Testis (tissue), 3 donors: ENCODE results near the gene DPYD. TPM values are rescaled to one million over a fixed set of nuclear protein-coding genes. Genes with fewer than 3 reads are reported as not detected.

Experiments
- DNase-seq: peaks from one replicate; pipeline ENCODE4 v3.0.0-alpha.2; 2019
- H3K27ac ChIP-seq, 2 donors: fragments of 200-600 bp; sonication (generic); one replicate each; pipeline ENCODE4 v1.5.1; 2019
- H3K27me3 ChIP-seq: fragments of 200-600 bp; sonication (generic); one replicate; pipeline ENCODE4 v1.5.1; 2019
- H3K36me3 ChIP-seq: fragments of 200-600 bp; sonication (generic); one replicate; pipeline ENCODE4 v1.5.1; 2017; ENCODE audit warnings: low read depth; ENCODE audit errors: missing control alignments
- H3K4me1 ChIP-seq: fragments of 200-600 bp; sonication (generic); one replicate; pipeline ENCODE4 v1.5.1; 2019
- H3K4me3 ChIP-seq, 2 donors: fragments of 200-600 bp; sonication (generic); one replicate each; pipeline ENCODE4 v1.5.1; 2017 to 2019
- H3K9me3 ChIP-seq: fragments of 200-600 bp; sonication (generic); one replicate; pipeline ENCODE4 v1.5.1; 2017
- POLR2A ChIP-seq: fragments of 450-650 bp; IDR thresholded peaks from one replicate; pipeline ENCODE4 v1.6.1; 2017; ENCODE audit warnings: antibody characterized with exemption, mild to moderate bottlenecking, moderate library complexity
- WGBS, 2 donors: methylation state at CpG; one replicate each; pipeline ENCODE4 v1.1.5; 2018; 5-methylcytosine and 5-hydroxymethylcytosine counted together
- intact Hi-C: fragments of 100-400 bp; cut with DNase I; formaldehyde crosslinking; loops from one replicate; pipeline ENCODE4 v1.15.1; 2023; ENCODE audit warnings: low total_unique reads
- polyA plus RNA-seq: library from polyadenylated mRNA; stranded (reverse); fragments of 350-450 nt; fragmentation: Illumina TruSeq; extraction: RNeasy Lipid Tissue Mini Kit (QIAGEN cat#74804); gene quantifications from one replicate; pipeline ENCODE4 v1.2.3, GENCODE V29; 2014; ENCODE audit warnings: low read depth, low replicate concordance; ENCODE audit not compliant: insufficient read depth
- total RNA-seq, 2 donors: library from RNA; depleted of rRNA; stranded (reverse); fragments of >200 nt; gene quantifications; one replicate each; pipeline ENCODE4 v1.2.3, GENCODE V29; 2016
- TF ChIP-seq, protein P1 (sequence below), 3 experiments: fragments of 450-650 bp in 2 of 3; fragments of 200-600 bp in 1 of 3; sonication (generic) in 1 of 3; IDR thresholded peaks; one replicate each; pipeline ENCODE4 v1.5.1; 2016 to 2019; ENCODE audit warnings: antibody characterized with exemption in 3 of 3, mild to moderate bottlenecking in 2 of 3, moderate library complexity in 1 of 3

Gene DPYD
- total and polyA plus RNA-seq, 3 donors from 2014 or later: 6.7 to 14.7 (median 11.5) TPM

DNA sequence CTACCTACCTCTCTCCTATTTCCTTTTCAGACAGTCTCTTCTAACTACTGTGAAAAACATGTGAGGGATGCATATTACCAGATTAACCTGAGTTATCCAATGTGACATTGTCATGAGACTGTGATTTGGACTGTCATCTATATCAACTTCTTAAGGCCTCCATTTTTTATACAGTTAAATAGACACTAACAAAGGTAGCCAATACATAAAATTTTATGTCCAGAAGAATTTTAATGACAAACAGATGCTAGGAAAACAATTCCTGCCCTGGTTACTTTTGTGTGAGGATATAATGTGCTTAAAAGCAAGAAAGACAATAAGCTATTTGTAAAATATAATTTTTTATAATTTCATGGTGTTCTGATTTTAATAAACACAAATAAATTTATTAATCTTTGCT lies 136.2 kb downstream of the DPYD start:
- no peak overlapping the region for H3K27ac ChIP-seq
- intact Hi-C loops: no loop called here
- no peak for TF ChIP-seq POLR2A
- TF ChIP-seq, protein P1, sequence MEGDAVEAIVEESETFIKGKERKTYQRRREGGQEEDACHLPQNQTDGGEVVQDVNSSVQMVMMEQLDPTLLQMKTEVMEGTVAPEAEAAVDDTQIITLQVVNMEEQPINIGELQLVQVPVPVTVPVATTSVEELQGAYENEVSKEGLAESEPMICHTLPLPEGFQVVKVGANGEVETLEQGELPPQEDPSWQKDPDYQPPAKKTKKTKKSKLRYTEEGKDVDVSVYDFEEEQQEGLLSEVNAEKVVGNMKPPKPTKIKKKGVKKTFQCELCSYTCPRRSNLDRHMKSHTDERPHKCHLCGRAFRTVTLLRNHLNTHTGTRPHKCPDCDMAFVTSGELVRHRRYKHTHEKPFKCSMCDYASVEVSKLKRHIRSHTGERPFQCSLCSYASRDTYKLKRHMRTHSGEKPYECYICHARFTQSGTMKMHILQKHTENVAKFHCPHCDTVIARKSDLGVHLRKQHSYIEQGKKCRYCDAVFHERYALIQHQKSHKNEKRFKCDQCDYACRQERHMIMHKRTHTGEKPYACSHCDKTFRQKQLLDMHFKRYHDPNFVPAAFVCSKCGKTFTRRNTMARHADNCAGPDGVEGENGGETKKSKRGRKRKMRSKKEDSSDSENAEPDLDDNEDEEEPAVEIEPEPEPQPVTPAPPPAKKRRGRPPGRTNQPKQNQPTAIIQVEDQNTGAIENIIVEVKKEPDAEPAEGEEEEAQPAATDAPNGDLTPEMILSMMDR (IDR thresholded peaks at IDR 0.05): no peak
- H3K4me3 ChIP-seq: no peak overlapping the region
- no peaks in the 10 kb centered on the region for H3K27me3 ChIP-seq
- no peaks in the 10 kb centered on the region for H3K36me3 ChIP-seq
- no peaks in the 10 kb centered on the region for H3K4me1 ChIP-seq
- no peaks in the 10 kb centered on the region for H3K9me3 ChIP-seq
- no peak for DNase-seq

DNA sequence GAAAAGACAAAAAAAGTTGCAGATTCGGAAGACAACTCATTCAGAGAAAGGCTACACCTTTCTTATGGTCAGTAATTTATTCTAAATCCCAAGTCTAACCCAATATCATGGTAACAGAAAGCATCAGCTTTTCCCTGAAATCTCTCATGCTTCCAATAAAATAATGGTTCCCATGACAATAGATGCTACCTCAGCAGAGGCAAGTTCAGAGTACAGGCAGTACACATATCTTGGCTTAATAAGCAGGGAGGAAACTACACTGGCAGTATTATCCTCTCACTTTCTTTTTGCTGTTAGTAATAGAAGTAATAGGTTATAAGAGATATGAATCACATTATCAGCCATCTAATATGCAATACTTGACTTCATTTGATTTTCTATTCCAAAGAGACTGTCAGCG lies 137.1 kb downstream of the DPYD start:
- TF ChIP-seq POLR2A: no peak
- TF ChIP-seq, protein P1 (IDR thresholded peaks at IDR 0.05): no peak
- no peaks in the 10 kb centered on the region for H3K4me1 ChIP-seq
- H3K27me3 ChIP-seq: no peaks in the 10 kb centered on the region
- 71 to 72% methylated on average over 2 of the region's 2 CpGs for WGBS, 2 donors
- no peak overlapping the region for H3K27ac ChIP-seq
- intact Hi-C loops: no loop called here
- no peak for DNase-seq
- H3K36me3 ChIP-seq: no peaks in the 10 kb centered on the region
- no peak overlapping the region for H3K4me3 ChIP-seq
- no peaks in the 10 kb centered on the region for H3K9me3 ChIP-seq

DNA sequence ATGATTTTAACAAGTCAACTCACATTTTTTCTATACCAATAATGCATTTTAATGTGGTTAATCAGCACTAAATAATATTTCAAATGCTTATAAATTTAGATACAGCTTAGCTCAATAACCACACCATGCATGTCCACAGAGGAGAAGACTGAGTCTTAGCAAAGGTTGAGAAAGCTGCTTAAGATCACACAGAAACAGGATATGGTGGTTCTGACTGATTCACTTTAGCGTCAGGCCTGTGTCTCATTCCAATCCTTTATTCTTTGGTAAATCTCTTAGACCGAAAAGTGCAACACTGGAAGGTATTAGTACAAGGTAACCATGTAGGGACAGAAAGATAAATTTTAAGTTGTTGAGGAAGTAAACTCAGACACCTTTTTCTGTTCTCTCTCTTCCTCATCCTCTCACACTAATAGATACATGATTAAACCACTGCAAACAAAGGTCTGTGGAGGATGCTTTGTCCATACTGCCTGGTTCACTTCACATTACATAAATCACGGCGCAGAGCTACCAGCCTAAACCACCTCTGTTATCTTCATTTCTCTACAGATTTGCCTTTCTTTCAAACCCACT lies 139.0 kb downstream of the DPYD start:
- intact Hi-C loops: no loop called here
- no peak overlapping the region for H3K4me3 ChIP-seq
- H3K27me3 ChIP-seq: no peaks in the 10 kb centered on the region
- WGBS, 2 donors: 93 to 94% methylated on average over 4 of the region's 4 CpGs
- TF ChIP-seq POLR2A: no peak
- TF ChIP-seq, protein P1 (IDR thresholded peaks at IDR 0.05): no peak
- no peaks in the 10 kb centered on the region for H3K9me3 ChIP-seq
- DNase-seq: no peak
- H3K4me1 ChIP-seq: no peaks in the 10 kb centered on the region
- H3K27ac ChIP-seq: no peak overlapping the region
- no peaks in the 10 kb centered on the region for H3K36me3 ChIP-seq

DNA sequence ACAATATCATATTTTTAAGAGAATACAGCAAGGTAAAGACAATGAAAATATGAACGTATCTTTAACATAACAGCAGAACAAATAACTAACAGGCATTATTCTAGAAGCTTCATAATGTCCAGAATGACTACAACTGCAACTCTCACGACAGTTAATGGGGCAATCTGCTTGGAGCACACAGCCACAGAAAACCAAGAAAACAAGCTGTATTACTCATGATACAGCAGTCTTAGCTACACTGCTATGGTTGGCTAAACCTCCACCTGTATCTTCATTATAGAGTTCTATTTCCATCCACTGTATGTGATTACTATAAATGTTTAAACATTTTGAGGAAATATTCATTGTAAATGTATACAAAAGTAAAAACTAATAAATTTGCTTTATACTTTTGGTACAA lies 139.9 kb downstream of the DPYD start:
- 94% methylated on average over 2 of the region's 2 CpGs for WGBS, 2 donors
- TF ChIP-seq, protein P1 (IDR thresholded peaks at IDR 0.05): no peak
- no peak for TF ChIP-seq POLR2A

DNA sequence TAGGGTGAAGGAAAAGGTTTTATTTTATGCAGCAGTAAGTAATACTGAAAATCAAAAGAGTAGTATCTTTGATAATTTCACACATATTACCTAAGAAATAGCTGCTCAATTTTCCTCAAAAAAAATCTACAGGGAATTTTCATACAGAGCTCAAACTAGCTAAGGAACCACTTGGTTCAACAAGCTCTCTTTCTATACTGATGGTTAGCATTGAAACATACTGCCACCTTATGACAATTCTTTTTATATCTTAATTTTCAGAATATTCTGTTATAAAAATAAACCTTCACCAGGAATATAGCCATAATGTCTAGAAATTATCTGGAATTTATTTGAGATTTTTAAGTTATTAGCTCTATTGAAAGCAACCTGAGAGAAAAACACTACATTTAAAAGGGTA lies 142.1 kb downstream of the DPYD start:
- DNase-seq: no peak
- TF ChIP-seq, protein P1 (IDR thresholded peaks at IDR 0.05): no peak
- no peak for TF ChIP-seq POLR2A
- no peaks in the 10 kb centered on the region for H3K36me3 ChIP-seq
- H3K27me3 ChIP-seq: no peaks in the 10 kb centered on the region
- intact Hi-C loops: no loop called here
- H3K27ac ChIP-seq: no peak overlapping the region
- H3K4me1 ChIP-seq: no peaks in the 10 kb centered on the region
- no peaks in the 10 kb centered on the region for H3K9me3 ChIP-seq
- no peak overlapping the region for H3K4me3 ChIP-seq

More for the DNA sequence above, 139.9 kb downstream of the DPYD start:
- no peaks in the 10 kb centered on the region for H3K27me3 ChIP-seq
- no peaks in the 10 kb centered on the region for H3K4me1 ChIP-seq
- H3K4me3 ChIP-seq: no peak overlapping the region
- H3K27ac ChIP-seq: no peak overlapping the region
- H3K36me3 ChIP-seq: no peaks in the 10 kb centered on the region
- intact Hi-C loops: no loop called here
- DNase-seq: no peak
- H3K9me3 ChIP-seq: no peaks in the 10 kb centered on the region
